GM18526 (cell line): Measurements from ENCODE around the gene CST7.

Experiments
- POLR2A ChIP-seq: IDR thresholded peaks from 3 replicates; pipeline ENCODE4 v1.6.1; 2011; ENCODE audit not compliant: insufficient read length; ENCODE audit errors: extremely low read depth

The CST7 gene

GRCh38 chr20:24948939-24949679 is at the start of gene CST7:
TSS of gene CST7 (plus strand) at chr20:24949269. CDS start at chr20:24949506, 237 bp downstream.
- no peak for TF ChIP-seq POLR2A

GRCh38 chr20:24906806-24907205 is 42.3 kb upstream of the CST7 start:
- no peak for TF ChIP-seq POLR2A

- TF ChIP-seq POLR2A, result no peak
Observed at GRCh38 chr20:24908642-24909041, 40.4 kb upstream of the CST7 start.

GRCh38 chr20:24909086-24909780 is 39.8 kb upstream of the CST7 start:
- TF ChIP-seq POLR2A, result no peak

GRCh38 chr20:24909861-24910260 is 39.2 kb upstream of the CST7 start:
- TF ChIP-seq POLR2A, result no peak

- no peak for TF ChIP-seq POLR2A
Observed at GRCh38 chr20:24910461-24910860, 38.6 kb upstream of the CST7 start.

GRCh38 chr20:24911461-24911860 is 37.6 kb upstream of the CST7 start:
- TF ChIP-seq POLR2A, result no peak

GRCh38 chr20:24912397-24913075 is 36.5 kb upstream of the CST7 start:
- no peak for TF ChIP-seq POLR2A

GRCh38 chr20:24913076-24913628 is 35.9 kb upstream of the CST7 start:
- no peak for TF ChIP-seq POLR2A

GRCh38 chr20:24914388-24915241 is 34.5 kb upstream of the CST7 start:
- no peak for TF ChIP-seq POLR2A

GRCh38 chr20:24915440-24915839 is 33.6 kb upstream of the CST7 start:
- no peak for TF ChIP-seq POLR2A

GRCh38 chr20:24915892-24916291 is 33.2 kb upstream of the CST7 start:
- no peak for TF ChIP-seq POLR2A

- TF ChIP-seq POLR2A, result no peak
Observed at GRCh38 chr20:24916412-24916811, 32.7 kb upstream of the CST7 start.

GRCh38 chr20:24917056-24917455 is 32.0 kb upstream of the CST7 start:
- TF ChIP-seq POLR2A, result no peak
